SK-N-SH treated with all-trans-retinoic acid at 6 μM for 48 hours (cell line): ENCODE measurements around the gene ACSM3.

ENCODE experiments used
- BACH2 ChIP-seq: fragments of 250-450 bp; sonication (Bioruptor Pico); IDR thresholded peaks from 2 replicates; pipeline ENCODE4 v1.9.0; 2021; ENCODE audit warnings: mild to moderate bottlenecking, borderline replicate concordance
- RARB ChIP-seq: fragments of 250-450 bp; sonication (Bioruptor Pico); IDR thresholded peaks from 2 replicates; pipeline ENCODE4 v1.8.0; 2021; ENCODE audit warnings: mild to moderate bottlenecking, moderate library complexity
- ZFP3 ChIP-seq: fragments of 250-450 bp; sonication (Bioruptor Pico); IDR thresholded peaks from 2 replicates; pipeline ENCODE4 v1.5.0; 2020; ENCODE audit warnings: mild to moderate bottlenecking, moderate library complexity
- TF ChIP-seq, protein P1 (sequence below): fragments of 250-450 bp; sonication (Bioruptor Pico); IDR thresholded peaks from 2 replicates; pipeline ENCODE4 v1.8.0; 2020; ENCODE audit warnings: mild to moderate bottlenecking, moderate library complexity, borderline replicate concordance
- TF ChIP-seq, protein P2 (sequence below): fragments of 250-450 bp; sonication (Bioruptor Pico); IDR thresholded peaks from 2 replicates; pipeline ENCODE4 v1.5.1; 2020; ENCODE audit warnings: low read depth, mild to moderate bottlenecking, moderate library complexity

DNA sequence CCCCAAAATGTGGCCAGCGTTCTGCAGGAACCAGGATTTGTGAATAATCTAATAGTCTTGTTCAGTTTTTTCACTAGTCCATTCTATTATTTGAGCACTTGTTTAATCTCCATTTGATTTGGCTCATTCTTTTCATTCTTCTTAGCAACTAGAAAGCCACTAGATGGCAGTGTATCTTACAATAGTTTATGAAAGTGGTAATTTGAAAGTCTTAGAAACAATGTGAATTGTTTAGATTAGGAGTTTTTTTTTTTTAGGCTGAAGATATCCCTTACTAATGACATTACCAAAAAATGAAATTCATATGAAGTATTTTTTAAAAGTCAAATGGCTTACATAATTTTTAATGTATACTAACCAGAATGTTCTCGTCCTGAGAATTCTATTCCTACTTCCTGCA, 35.8 kb downstream of the ACSM3 start:
- TF ChIP-seq BACH2 (CRISPR knock-in tag) (no peak), RARB (CRISPR knock-in tag) (no peak), ZFP3 (no peak)
- TF ChIP-seq, protein P1, sequence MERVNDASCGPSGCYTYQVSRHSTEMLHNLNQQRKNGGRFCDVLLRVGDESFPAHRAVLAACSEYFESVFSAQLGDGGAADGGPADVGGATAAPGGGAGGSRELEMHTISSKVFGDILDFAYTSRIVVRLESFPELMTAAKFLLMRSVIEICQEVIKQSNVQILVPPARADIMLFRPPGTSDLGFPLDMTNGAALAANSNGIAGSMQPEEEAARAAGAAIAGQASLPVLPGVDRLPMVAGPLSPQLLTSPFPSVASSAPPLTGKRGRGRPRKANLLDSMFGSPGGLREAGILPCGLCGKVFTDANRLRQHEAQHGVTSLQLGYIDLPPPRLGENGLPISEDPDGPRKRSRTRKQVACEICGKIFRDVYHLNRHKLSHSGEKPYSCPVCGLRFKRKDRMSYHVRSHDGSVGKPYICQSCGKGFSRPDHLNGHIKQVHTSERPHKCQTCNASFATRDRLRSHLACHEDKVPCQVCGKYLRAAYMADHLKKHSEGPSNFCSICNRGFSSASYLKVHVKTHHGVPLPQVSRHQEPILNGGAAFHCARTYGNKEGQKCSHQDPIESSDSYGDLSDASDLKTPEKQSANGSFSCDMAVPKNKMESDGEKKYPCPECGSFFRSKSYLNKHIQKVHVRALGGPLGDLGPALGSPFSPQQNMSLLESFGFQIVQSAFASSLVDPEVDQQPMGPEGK (CRISPR knock-in tag) = no peak
- TF ChIP-seq, protein P2, sequence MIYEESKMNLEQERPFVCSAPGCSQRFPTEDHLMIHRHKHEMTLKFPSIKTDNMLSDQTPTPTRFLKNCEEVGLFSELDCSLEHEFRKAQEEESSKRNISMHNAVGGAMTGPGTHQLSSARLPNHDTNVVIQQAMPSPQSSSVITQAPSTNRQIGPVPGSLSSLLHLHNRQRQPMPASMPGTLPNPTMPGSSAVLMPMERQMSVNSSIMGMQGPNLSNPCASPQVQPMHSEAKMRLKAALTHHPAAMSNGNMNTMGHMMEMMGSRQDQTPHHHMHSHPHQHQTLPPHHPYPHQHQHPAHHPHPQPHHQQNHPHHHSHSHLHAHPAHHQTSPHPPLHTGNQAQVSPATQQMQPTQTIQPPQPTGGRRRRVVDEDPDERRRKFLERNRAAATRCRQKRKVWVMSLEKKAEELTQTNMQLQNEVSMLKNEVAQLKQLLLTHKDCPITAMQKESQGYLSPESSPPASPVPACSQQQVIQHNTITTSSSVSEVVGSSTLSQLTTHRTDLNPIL (CRISPR knock-in tag) = no peak
